ENCODE results near the gene RGS12.
"Not testable (repeated sequence)": the region's sequence is repeated elsewhere in the genome, so short reads cannot be mapped to it uniquely, and the experiment has no call there.

Gene RGS12

DNA sequence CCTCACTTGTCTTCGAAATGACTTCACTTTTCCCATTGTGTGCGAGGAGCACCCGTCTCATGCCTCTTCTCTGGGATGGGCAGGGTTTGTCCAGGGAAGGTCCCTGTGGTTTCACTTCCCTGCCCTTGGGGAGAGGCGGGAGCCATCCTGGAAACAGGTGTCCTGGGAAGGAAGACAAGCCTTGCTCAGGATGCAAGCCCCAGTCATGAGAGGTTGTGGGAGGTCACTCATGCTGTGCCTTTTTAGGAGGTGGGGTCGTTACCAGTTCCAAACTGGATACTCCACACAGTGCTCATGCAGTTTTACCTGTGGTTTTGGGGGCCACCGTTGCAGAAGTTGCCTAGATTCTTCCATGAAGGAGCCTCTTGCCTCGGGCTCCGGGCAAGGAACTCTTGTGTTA lies 3.8 kb downstream of the RGS12 start:
- DNase-seq (ENCODE audit: insufficient read length, low spot score) (no peak), FAIRE-seq (no peak)
- TF ChIP-seq, protein P1, sequence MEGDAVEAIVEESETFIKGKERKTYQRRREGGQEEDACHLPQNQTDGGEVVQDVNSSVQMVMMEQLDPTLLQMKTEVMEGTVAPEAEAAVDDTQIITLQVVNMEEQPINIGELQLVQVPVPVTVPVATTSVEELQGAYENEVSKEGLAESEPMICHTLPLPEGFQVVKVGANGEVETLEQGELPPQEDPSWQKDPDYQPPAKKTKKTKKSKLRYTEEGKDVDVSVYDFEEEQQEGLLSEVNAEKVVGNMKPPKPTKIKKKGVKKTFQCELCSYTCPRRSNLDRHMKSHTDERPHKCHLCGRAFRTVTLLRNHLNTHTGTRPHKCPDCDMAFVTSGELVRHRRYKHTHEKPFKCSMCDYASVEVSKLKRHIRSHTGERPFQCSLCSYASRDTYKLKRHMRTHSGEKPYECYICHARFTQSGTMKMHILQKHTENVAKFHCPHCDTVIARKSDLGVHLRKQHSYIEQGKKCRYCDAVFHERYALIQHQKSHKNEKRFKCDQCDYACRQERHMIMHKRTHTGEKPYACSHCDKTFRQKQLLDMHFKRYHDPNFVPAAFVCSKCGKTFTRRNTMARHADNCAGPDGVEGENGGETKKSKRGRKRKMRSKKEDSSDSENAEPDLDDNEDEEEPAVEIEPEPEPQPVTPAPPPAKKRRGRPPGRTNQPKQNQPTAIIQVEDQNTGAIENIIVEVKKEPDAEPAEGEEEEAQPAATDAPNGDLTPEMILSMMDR (IDR thresholded peaks at IDR 0.05; ENCODE audit: insufficient read depth, missing control alignments), result no peak

DNA sequence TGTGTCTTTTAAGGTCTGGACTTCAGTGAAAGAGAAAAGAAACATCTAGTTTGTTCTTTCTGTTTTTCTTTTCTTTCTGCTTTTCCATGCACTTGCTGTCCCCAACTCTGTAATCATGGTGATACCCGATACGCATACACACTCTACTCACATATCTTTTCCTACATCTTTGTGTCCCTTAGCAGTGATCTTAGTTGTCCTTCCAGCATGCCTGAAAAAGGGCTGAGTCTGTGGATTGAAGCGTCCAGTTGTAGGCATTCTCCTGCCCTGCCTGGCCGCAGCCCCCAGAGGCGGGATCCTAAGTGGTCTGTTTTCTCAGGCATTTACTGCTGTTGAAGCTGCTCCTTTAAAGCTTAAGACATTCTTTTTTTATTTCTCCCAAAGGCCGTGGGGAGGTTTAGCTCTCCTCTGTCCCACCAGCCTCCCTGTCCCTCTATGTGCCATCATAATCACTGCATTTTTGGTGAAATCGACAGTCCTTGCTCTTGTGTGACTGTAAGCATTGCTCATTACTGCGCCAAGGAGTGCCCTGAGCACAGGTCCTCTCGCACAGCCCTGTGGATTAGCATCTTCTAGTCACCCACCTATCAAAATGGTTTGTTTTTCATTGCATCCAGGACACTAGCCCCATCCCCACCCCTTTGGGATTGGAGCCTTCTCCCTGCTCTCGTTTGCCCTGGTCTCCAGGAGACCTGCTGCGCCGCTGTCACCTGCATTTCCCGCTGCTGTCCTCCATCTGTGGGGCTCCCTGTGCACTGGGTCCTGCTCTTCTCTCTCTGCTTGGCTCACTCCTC lies 4.4 kb downstream of the RGS12 start:
- DNase-seq (ENCODE audit: insufficient read length, low spot score), result no peak
- no peak for FAIRE-seq
- TF ChIP-seq, protein P1 (IDR thresholded peaks at IDR 0.05; ENCODE audit: insufficient read depth, missing control alignments), result no peak

GRCh38 chr4:3299122-3299975 lies 6.5 kb downstream of the RGS12 start:
- TF ChIP-seq, protein P1 (IDR thresholded peaks at IDR 0.05; ENCODE audit: insufficient read depth, missing control alignments), result no peak
- no peak for DNase-seq (ENCODE audit: insufficient read length, low spot score)
- FAIRE-seq, result no peak

DNA sequence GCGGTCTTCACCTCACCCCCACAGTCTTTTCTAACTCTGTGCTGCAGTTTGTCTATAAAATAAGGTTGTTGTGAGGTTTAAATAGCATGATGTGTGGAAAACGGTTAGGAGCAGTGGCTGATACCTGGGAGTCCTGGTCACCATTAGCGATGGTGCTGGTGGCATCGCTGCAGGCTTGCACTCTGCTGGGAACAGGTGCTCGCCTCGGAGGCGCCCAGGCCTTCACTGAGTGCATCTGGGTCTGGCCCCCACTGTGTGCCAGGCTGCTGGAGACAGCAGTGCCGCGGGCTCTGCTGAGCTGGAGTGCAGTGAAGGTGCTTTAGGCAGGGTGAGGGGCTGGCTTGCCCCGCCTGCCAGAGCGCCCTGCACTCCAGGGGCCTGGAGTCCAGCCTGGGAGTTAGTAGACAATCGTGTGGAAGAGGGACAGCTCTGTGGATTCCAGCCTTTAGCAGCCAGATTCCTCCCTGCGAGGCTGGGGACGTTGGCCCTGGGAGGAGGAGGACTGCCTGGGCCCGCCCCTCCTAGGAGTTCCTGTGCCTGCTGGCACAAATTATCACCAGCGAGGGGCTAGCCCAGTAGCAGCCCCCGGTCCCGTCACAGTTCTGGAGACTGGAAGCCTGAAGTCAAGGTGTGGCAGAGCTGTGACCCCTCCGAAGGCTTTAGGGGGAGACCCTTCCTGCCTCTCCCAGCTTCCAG lies 7.3 kb downstream of the RGS12 start:
- TF ChIP-seq, protein P1 (IDR thresholded peaks at IDR 0.05; ENCODE audit: insufficient read depth, missing control alignments), result no peak
- no peak for DNase-seq (ENCODE audit: insufficient read length, low spot score)

GRCh38 chr4:3300882-3301281 lies 8.1 kb downstream of the RGS12 start:
- not testable (repeated sequence) for FAIRE-seq; DNase-seq (ENCODE audit: insufficient read length, low spot score)

More for the DNA sequence above, 7.3 kb downstream of the RGS12 start:
- no peak for FAIRE-seq

DNA sequence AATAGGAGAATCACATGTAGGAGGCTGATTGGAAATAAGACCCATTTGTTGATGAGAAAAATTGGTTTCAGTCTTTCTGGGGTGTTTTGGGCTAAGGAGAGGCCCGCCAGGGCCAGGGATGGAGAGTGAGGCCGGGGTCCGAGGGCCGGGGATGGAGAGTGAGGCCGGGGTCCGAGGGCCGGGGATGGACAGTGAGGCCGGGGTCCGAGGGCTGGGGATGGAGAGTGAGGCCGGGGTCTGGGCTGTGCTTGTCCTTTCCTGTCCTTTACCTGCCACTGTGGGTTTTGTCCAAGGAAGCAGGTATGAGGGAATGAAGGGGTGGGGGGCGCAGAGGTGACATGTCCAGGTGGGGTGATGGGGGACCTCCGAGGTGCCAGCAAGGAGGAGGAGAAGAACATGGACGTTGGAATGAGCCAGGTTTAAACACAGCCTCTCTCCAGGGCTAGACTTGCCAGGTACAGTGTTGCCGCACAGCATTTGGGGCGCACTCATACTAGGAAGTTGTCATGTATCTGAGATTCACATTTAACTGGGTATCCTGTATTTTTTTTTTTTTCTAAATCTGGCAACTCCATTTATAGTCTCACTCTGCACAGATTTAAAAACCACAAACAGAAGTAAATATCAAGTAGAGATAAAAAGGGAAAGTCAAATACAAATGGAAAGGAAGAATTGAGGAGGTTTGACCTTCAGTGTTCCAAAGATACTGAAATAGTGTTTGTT lies 8.8 kb downstream of the RGS12 start:
- TF ChIP-seq, protein P1 (IDR thresholded peaks at IDR 0.05; ENCODE audit: insufficient read depth, missing control alignments), result no peak
- FAIRE-seq (no peak), DNase-seq (ENCODE audit: insufficient read length, low spot score) (no peak)
